Adrenal gland (tissue), 5 donors: ENCODE results near the gene MRAS.

ENCODE experiments used
- CTCF ChIP-seq, 6 experiments: fragments of 450-650 bp in 4 of 6; fragments of 200-600 bp in 2 of 6; sonication (generic) in 1 of 6; IDR thresholded peaks; 1 replicate in 5 of 6; 2 replicates in 1 of 6; pipeline versions ENCODE4 v1.5.1 to v1.8.0; 2016 to 2021; ENCODE audit warnings: antibody characterized with exemption in 6 of 6, mild to moderate bottlenecking in 2 of 6, moderate library complexity in 1 of 6
- POLR2A ChIP-seq, 2 donors: fragments of 450-650 bp; IDR thresholded peaks; one replicate each; pipeline ENCODE4 v1.6.1; 2017; ENCODE audit warnings: antibody characterized with exemption in 2 of 2, mild to moderate bottlenecking in 2 of 2, moderate library complexity in 1 of 2
- donor health status: DM: no; HTN: no; CAD: no.

GRCh38 chr3:138445236-138445635 is 96.9 kb downstream of the MRAS start:
- no peak for TF ChIP-seq POLR2A (IDR thresholded peaks at IDR 0.05)
- TF ChIP-seq CTCF (IDR thresholded peaks at IDR 0.05): no peak
